ENCODE data around the gene CLEC20A.

The CLEC20A gene

DNA sequence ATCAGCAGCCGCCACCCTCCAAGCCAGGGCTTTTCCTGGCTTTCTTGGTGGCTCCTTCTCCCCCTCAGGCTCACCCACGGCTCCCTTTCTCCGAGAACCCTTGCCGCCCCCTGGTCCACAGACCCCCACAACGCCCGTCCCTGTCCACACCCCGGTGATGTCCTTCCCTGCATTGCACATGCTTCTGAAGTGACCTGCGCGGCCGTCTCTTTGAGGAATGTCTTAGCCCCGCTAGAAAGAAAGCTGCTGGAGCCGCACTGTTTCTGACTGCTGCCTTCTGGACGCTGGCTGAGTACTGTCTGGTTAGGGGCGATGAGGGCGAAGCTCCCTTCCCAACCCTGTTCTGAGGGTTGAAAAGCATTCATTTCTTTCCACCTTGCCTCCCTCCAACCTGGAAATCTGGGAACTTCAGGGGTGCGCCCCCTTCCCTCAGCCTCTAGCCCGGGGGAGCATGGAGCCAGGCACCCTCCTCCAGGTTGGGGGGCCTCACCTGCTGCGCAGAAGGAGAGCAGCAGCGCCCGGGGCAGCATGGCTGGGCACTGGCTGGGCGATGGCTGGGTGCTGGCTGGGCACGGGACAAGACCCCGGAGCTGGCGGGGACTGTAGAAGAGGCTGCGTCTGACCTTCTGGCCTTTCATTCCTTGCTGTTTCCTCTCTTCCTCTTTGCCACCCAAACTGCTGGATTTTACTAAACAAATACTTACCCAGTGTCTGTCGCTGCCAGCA, at the start of gene CLEC20A:
Gene CLEC20A (minus strand): TSS at position 555 of the 726 bp plus-strand sequence. CDS start 25 bp downstream, at position 530.
- no peak for DNase-seq (ENCODE audit: low read depth)

DNA sequence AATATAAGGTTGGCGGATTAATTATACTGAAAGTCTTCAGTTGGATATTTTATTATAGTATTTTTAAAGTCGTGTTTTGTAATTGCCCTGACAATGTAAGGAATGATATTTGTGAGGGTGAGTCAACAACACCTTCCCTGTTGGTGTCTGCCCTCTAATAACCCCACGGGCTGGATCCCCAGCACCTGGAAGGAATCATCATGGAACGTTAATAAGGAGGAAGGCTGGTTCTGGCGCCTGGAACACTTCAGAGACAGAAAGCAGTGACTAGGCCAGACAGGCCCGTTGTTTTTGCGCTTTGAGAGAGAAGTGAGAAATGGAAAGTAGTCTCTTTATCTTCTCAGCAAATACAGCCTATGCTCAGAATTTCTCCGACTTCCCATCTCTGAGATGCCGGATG, 47.8 kb upstream of the CLEC20A start:
- no peak for DNase-seq (ENCODE audit: low read depth)

DNA sequence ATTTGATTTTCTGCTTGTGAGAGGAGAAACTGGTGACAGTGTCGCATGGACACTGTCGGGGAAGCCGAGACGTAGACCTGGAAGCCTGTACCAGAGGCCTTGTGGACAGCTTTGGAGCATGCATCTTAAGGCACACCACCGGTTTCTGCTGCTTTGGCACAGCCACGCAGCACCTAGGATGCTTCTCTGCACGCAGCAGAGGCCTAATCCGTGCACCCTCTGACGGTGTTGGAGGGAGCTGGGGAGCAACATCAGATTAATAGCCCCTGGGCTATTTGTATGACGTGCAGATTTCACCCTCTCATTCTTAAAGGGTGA, 46.5 kb upstream of the CLEC20A start:
- DNase-seq (ENCODE audit: low read depth), result no peak

DNA sequence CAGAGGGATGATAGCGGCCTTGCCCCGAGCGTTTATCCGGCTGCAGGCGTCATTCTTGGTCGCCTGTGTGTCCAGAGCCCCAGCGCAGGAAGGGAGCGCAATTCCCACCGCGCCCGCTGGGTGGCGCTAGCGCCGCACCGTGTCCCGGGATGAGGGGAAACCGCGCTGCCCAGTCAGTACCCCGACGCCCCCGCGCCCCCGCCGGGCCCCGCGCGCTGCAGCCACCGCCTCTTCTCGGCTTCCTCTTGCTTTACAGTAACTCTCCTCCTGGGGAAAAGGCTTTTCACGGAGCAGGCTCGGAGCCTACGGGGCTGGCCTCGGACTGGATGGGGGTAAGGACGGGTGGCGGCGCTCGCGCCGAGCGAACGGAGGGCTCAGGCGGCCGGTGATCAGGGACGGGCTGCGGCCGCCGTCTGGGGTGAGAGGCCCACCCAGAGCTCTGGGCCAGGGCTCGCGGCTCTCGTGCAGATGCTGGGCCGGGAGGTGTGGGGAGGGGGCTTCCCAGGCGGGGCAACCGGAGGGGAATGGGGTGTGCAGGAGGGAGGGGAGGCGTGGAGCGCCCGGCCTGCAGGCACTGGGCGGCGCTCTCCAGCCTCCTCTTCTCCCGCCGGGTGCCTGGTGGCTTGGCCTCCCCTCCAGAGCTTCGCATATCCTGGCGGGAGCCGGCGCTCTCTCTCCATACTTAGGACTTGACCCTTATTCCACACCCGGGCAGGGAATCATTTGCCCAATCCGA, 46.0 kb upstream of the CLEC20A start:
- peak; percentile 96 for DNase-seq (ENCODE audit: low read depth)

DNA sequence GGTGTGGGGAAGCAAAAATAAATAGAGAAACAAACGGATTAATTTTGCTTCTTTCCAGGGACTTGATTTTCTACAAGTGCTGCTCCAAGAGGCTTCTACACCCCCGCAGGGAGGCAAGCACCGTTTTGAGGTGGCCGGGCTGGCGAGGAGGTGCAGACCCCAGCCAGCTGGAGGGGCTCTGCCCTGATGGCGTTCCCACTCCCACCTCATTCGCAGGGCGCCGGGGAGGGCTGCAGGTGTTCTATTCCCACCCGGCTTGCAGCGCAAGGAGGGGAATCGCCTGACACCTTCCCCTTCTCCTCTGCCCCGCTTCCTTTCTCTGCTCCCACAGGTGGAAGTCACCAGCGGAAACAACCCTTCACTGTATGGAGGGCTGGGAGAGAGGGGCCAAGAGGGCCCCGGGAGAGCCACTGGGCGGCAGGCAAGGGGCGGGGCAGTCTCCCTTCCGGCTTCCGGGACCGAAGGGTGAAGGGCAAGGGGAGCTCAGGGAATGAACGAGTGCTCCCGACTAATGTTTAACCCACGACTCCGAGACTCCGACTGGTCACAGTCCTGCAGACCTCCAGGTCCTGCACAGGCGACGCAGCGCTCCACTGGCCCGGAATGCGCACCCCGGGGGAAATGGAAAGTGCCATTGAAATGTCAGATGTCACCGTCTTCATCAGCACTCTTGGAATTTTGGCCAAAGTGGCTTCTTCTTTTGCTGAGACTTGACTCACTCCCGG, 45.2 kb upstream of the CLEC20A start:
- DNase-seq (ENCODE audit: low read depth), result peak; percentile 26

DNA sequence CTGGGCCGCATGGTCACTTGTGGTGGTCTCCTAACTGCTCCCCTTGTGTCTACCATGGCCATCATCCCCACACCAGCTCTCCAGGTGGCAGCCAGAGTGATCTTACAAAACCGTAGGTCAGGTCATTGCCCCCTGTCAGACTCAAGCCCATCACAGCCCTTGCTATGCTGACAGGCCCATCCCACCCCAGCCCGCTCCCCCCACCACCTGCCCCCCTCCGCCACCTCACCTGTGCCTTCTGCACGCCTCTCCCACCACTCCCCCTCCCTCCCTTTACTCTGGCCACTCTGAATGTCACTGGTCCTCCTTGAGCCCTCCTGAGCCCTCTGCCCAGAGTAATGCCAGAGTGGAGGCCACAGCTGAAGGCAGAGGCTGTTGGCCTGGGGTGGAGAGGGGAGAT, 44.6 kb upstream of the CLEC20A start:
- DNase-seq (ENCODE audit: low read depth), result no peak

DNA sequence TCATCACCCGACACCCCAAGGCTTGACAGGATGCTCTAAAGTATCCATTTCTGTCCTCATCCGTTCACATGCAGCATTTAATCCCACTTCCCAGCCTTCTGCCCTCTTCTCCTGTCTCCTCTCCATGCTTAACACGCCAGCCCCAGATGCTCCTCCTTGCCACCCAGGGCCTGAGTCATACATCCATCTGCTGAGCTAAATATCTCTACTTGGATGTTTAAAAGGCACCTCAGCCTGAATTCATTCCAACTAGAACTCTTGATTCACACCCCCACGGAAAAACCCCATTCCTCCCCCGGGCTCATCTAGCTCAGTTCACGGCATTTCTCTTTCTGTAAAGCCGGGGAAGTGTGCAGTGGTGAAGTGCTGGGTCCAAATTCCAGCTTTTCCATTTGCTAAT, 43.9 kb upstream of the CLEC20A start:
- no peak for DNase-seq (ENCODE audit: low read depth)

DNA sequence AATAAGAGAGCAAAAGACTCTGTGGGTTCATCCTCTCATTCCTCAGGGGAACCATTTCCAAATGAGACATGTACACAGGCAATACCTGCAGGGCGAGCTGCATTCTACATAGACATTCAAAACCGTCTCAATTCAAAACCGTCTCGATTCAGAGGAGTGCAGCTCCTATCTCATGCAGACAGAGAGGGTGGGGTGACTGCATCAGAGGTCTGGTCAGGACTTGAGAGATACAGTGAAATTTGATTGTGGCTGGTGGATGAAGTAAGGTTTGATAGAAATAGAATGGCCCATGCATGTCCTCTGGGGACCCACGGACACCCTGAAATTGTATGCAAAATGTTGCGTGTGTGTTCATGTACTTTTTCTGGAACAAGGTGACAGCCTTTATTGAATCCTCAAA, 43.4 kb upstream of the CLEC20A start:
- no peak for DNase-seq (ENCODE audit: low read depth)

DNA sequence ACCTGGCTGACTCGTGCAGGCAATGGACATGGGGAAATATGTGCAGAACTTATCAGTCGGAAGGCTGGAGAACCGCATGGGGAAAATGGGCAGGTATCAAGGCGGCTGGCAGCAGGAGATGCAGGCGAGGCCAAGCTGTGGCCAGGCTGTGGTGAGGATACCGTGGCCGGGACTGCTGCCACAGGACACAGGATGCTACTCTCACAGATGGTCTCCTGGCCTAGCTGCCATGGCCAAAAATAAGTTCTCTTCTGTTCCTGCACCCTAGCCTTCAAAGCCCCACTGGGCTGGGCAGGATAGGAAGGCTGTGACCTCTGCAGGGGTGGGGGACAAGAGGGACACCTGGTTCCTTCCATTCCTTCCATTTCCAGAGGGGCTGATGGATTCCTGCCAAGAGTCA, 42.5 kb upstream of the CLEC20A start:
- no peak for DNase-seq (ENCODE audit: low read depth)

DNA sequence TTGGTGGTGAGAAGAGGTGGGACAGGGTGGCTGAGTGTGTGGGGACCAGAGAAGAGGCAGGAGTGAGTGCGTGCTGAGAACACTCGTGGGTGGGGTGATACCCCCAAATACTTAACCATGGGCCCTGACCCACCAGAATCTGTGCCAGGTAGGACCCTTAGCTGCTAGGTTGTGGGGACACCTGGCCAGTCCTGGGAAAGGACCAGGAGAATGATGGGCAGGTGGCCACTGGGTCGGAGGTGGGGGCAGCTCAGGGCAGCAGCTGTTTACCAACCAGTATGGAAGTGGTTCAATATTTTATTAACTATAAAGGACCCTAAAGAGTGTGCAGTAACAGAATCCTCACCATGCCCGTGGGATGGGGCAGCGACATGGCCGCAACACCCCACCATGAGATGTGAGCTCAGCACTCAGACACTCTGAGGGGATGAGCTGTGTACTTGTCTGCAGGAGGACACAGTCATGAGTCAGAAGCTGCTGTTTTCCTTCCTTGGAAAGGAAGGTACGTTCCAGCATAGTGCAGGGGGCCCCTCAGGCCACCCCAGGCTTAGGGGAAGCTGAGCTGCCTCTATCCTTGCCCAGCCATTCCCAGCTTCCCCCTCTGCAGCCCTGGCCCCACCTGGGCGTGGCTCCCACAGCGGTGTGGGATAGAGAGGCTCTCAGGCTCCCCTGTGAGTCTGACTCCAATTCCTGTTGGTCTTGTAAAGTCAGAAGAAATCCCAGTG, 41.6 kb upstream of the CLEC20A start:
- DNase-seq (ENCODE audit: low read depth), result no peak

DNA sequence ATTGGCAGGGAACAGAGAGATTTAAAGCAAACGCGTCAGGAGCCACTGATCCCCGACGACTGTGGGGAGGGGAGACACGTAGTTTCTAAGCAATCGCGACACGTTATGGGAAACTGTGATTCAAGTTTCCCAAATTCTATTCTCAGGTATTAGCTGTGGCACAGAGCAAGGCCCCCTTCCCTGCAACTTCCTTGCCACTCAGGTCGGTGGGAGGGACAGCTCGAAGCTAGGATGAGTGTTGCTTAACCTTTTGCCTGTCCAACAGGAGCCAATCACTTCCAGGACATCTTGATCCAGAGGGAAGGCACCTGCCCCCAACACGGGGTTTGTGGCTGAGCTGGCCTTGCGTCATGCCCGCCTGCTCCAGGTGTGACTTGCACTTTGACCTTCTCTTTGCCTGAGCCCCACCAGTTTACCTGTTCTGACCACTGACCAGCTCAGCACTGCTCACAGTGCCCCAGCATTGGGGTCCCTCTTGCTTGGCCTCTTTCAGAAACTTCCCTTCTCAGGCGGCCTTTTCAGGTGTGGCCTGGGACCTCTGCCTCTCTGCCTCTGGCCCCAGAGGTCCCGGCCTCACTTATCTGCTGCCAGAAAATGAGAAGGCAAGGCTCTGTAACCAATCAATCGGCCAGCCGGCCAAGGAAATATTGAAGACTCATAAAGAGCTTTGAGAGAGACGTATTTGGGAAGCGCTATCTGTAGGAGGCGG, 40.8 kb upstream of the CLEC20A start:
- no peak for DNase-seq (ENCODE audit: low read depth)

DNA sequence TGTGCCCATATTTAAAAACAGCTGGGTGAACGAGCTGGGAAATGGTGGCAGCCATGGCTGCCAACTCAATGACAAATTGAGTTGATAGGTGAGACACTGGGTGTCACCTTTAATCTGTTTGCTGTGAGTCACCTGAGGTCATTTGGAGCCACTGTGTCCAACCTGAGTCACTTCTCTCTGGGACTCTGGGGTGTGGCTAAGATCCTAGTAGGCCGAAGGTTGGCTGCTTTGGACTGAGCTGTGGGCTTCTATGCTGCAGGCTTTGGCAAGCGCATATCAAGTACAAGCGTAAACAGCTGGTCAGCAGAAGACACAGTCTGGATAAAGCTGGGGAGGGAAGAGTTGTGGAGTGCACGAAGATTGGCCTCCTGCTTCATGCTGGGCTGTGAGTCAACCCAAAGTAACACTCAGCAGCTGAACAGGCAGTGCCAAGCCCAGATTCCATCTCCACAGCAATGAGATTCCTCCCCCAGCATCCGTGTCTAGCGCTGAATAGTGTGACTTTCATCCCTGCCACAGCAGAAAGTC, 40.1 kb upstream of the CLEC20A start:
- no peak for DNase-seq (ENCODE audit: low read depth)

DNA sequence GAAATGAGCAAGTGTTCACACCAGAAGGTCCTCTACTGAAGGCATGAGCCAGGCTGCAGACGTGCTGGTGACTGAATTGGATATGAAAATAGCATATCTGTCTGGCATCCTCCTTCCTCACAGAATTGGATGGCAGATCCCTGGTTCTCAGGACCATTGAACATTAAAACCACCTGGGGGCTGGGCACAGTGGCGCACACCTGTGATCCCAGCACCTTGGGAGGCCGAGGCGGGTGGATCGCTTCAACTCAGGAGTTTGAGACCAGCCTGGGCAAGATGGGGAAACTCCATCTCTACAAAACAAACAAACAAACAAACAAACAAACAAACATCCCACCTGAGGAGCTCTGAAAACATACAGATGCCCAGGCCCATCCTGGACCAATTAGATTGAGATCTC, 39.6 kb upstream of the CLEC20A start:
- DNase-seq (ENCODE audit: low read depth), result no peak

DNA sequence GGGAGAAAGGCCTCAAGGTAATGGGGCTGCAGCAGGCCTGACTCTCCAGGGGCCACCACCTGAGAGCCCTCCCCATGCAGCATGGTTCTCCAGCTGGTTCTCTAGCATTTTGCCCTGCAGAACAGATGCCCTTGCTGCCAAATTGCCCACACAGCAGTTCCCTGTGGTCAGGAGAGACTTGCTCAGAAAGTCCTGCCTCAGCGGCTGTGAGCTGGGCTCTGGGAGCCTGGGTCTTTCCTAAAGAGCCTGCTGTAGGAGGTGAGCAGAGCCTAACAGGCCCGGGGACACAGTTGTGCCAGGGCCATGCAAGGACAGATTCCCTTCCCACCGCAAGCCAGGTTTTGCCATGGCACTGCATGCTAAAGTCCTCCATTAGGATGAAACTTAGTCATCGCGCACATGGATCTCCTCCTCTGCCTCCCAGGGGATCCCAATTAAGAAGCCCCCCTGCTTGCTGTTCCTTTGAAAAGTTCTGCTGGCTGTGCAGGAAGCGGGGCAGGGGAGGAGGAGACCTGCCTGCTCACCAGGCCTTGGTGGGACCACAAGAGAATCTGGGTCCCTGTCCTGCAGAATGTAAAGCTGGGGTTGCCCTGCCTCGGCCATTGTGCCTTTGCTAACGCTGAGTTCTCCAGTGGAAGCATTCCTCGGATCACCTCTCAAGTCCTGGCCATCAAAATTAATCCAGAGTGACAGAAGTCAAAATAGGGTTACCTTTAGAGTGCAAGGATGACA, 37.5 kb upstream of the CLEC20A start:
- no peak for DNase-seq (ENCODE audit: low read depth)

DNA sequence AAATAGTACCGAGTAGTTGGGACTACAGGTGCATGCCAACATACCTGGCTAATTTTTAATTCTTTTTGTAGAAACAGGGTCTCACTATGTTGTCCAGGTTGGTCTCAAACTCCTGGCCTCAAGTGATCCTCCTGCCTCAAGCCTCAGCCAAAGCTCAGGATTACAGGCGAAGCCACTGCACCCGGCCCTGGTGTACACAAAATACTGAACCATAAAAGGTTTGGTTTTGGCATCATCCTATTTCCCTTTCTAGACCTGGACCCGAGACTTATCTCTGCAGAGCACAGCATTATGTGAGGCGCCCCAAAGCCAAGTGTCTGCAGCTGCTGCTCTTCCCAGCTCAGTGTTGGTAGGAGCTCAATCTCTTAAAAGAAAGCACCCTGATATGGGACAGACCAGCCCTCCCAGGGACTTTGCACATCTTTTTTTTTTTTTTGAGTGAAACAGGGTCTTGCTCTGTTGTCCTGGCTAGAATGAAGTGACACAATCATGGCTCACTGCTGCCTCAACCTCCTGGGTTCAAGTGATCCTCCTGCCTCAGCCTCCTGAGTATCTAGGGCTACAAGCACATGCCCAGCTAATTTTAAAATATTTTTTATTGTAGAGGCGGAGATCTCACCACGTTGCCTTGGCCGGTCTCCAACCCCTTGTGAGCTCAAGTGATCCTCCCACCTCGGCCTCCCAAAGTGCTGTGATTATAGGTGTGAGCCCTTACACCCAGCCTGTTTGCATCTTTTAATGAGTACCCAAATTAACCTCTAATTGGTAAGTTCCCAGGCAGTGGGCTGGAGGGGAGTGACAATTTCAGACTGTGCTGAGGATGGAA, 36.6 kb upstream of the CLEC20A start:
- no peak for DNase-seq (ENCODE audit: low read depth)

DNA sequence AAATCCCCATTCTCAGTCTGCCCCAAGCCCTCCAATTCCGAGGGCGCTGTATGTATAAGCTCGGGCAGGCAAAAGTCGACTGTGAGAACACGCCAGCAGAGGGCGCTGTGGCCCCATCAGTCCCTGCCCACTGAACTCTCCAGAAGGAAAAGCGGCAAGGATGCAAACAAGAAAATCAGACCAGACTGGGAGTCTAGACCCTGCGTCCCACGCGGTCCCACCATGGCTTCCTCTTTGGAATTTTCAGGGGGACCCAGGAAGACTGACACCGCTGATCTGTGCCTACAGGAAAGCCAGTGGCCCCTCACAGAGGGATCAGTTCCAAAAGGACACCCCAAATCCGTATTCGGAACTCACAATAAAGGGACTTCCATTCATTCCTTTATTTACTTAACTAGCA, 35.6 kb upstream of the CLEC20A start:
- DNase-seq (ENCODE audit: low read depth), result peak; percentile 64

DNA sequence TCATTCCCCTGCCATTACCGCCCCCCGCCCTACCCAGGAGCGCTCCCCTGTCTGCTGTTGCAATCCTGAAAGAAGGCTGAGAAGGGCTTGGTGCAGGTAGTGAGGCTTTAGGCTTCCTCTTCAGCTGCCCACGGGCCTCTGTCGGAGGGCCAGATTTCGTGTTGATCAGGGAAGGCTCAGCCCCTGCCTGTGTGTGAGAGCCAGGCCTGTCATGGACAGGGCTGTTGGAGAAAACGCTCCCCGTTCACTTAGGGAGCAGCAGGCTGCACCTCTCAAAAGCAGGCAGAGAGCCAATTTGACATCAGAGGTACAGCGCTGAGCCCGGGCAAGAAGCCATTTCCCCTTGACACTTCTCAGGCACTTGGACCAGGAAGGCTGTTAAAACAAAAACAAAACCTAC, 35.1 kb upstream of the CLEC20A start:
- no peak for DNase-seq (ENCODE audit: low read depth)

DNA sequence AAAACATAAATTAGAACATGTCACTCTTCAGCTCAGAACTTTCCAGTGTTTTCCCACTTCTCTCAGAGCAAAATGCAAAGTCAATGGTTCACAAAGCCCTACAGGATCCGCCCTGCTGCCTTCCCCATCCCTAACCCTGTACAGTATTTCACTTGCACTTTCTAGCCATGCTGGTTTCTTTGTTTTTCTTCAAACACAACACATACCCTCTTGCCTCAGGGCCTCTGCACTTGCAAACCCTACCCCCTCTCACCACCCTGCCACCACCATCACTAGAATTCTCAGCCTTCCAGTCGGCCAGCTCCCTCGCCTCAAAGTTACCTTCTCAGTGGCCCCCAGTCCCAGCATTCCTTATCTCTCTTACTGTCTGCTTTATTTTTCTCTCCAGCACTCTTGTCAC, 33.7 kb upstream of the CLEC20A start:
- no peak for DNase-seq (ENCODE audit: low read depth)

DNA sequence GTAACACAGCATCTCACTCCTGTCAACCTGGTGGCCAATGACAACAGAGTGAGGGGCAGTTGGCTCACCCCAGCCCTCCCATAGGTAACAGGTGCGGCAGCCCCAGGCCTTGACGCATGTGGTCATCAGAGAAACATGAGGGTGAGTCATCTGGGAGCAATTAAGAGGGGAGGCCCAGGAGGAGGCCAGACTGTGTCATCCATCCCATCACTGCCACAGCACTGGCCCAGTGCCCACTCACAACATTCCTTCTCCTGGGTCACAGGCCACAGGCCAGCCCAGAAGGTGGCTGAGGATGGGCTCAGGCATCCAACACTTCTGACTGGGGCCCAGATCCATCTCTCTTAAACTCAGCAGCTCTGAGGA, 33.3 kb upstream of the CLEC20A start:
- no peak for DNase-seq (ENCODE audit: low read depth)

DNA sequence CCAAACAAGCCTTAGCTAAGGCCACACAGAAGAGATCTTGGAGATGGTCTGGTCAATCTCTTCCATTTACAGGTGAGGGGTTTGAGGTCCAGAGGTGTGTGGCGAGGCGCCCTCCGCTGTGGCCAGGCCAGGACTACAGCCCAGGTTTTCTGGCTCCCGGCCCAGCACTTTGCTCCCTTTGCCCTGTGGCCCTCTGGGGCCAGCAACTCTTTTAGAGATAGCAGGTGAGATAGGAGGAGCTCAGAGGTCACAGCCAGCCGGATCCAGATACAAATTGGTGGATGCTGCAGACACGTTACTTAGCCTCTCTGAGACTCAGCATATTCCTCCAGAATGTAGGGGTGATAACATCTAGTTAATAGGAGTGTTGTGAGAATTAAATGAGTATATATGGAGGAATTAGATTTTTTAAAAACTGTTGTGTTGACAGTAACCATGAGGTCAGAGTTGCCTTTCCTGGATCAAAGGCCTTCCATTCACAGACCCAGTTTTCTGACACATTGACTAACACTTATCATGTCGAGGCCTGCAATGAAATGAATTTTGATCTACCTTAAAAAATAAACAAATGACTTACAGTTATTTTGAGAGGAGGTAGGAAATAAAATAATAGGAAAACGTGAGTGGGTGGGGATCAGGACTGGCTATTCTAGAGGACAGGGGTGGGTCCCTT, 32.7 kb upstream of the CLEC20A start:
- no peak for DNase-seq (ENCODE audit: low read depth)

All from stimulated activated CD8-positive, alpha-beta memory T cell treated with anti-CD3 and anti-CD28 coated beads, Interleukin-15, amount 100 ng/mL, for 24 hours (primary cell).